H9 (cell line): ENCODE measurements around the gene BBOX1. TPM values are rescaled to one million over a fixed set of nuclear protein-coding genes. Genes with fewer than 3 reads are reported as not detected.

Source experiments
- DNase-seq: peaks from one replicate; pipeline ENCODE4 v3.0.0-alpha.2; 2017
- H2AFZ ChIP-seq: one replicate; pipeline ENCODE4 v1.6.1; 2013; ENCODE audit warnings: mild to moderate bottlenecking, low read length, control low read depth, moderate library complexity
- H2AK5ac ChIP-seq: 2 replicates; pipeline ENCODE4 v1.6.1; 2013; ENCODE audit warnings: low read length, control low read depth, mixed read lengths; ENCODE audit not compliant: insufficient read length
- H2BK120ac ChIP-seq: one replicate; pipeline ENCODE4 v1.6.1; 2013; ENCODE audit warnings: low read depth, mild to moderate bottlenecking, low read length, control low read depth, inconsistent platforms; ENCODE audit not compliant: poor library complexity, severe bottlenecking
- H2BK12ac ChIP-seq: 2 replicates; pipeline ENCODE4 v1.6.1; 2013; ENCODE audit warnings: low read length, control low read depth, mixed read lengths, low read depth; ENCODE audit not compliant: insufficient read length
- H2BK15ac ChIP-seq: 2 replicates; pipeline ENCODE4 v1.6.1; 2013; ENCODE audit warnings: low read depth, low read length, control low read depth
- H2BK20ac ChIP-seq: one replicate; pipeline ENCODE4 v1.6.1; 2013; ENCODE audit warnings: low read depth, mild to moderate bottlenecking, low read length, control low read depth, inconsistent platforms; ENCODE audit not compliant: poor library complexity, severe bottlenecking
- H2BK5ac ChIP-seq: 2 replicates; pipeline ENCODE4 v1.6.1; 2013; ENCODE audit warnings: low read length, control low read depth, mixed read lengths; ENCODE audit not compliant: insufficient read length
- H3K14ac ChIP-seq: 2 replicates; pipeline ENCODE4 v1.6.1; 2013; ENCODE audit warnings: low read length, control low read depth; ENCODE audit not compliant: insufficient read depth
- H3K18ac ChIP-seq: 2 replicates; pipeline ENCODE4 v1.6.1; 2013; ENCODE audit warnings: low read depth, mild to moderate bottlenecking, mixed read lengths, low read length, control low read depth; ENCODE audit not compliant: insufficient read length
- H3K23ac ChIP-seq: 2 replicates; pipeline ENCODE4 v1.6.1; 2013; ENCODE audit warnings: low read length, control low read depth, mixed read lengths, low read depth; ENCODE audit not compliant: insufficient read length
- H3K23me2 ChIP-seq: 2 replicates; pipeline ENCODE4 v1.6.1; 2013; ENCODE audit warnings: low read depth, mild to moderate bottlenecking, mixed read lengths, low read length, control low read depth; ENCODE audit not compliant: insufficient read length, poor library complexity, severe bottlenecking
- H3K27ac ChIP-seq: 2 replicates; pipeline ENCODE4 v1.5.1; 2013; ENCODE audit warnings: low read length, control low read depth, mixed read lengths, low read depth; ENCODE audit not compliant: insufficient read length
- H3K27me3 ChIP-seq: 2 replicates; pipeline ENCODE4 v1.6.1; 2013; ENCODE audit warnings: low read length, control low read depth, inconsistent platforms; ENCODE audit not compliant: insufficient read depth
- H3K4ac ChIP-seq: 2 replicates; pipeline ENCODE4 v1.6.1; 2013; ENCODE audit warnings: low read depth, mild to moderate bottlenecking, control low read depth, inconsistent platforms, low read length, moderate library complexity
- H3K4me1 ChIP-seq: 2 replicates; pipeline ENCODE4 v1.6.1; 2013; ENCODE audit warnings: low read length, control low read depth, inconsistent platforms; ENCODE audit not compliant: insufficient read depth
- H3K4me2 ChIP-seq: 2 replicates; pipeline ENCODE4 v1.6.1; 2013; ENCODE audit warnings: low read length, control low read depth, mixed read lengths; ENCODE audit not compliant: insufficient read length, insufficient read depth
- H3K56ac ChIP-seq: 2 replicates; pipeline ENCODE4 v1.6.1; 2013; ENCODE audit warnings: low read depth, mild to moderate bottlenecking, mixed read lengths, low read length, control low read depth; ENCODE audit not compliant: insufficient read length
- H3K79me1 ChIP-seq: 2 replicates; pipeline ENCODE4 v1.6.1; 2013; ENCODE audit warnings: low read depth, mild to moderate bottlenecking, moderate library complexity, low read length, control low read depth, inconsistent platforms; ENCODE audit not compliant: insufficient read depth, poor library complexity, severe bottlenecking
- H3K79me2 ChIP-seq: 2 replicates; pipeline ENCODE4 v1.6.1; 2013; ENCODE audit warnings: low read length, control low read depth, inconsistent platforms; ENCODE audit not compliant: insufficient read depth
- H3K9ac ChIP-seq: 2 replicates; pipeline ENCODE4 v1.6.1; 2013; ENCODE audit warnings: low read length, control low read depth, mixed read lengths; ENCODE audit not compliant: insufficient read length; ENCODE audit errors: extremely low read depth
- H3K9me3 ChIP-seq: one replicate; pipeline ENCODE4 v1.6.1; 2013; ENCODE audit warnings: low read depth, low read length, inconsistent platforms; ENCODE audit not compliant: control insufficient read depth
- H3T11ph ChIP-seq: one replicate; pipeline ENCODE4 v1.6.1; 2013; ENCODE audit warnings: mild to moderate bottlenecking, low read length, control low read depth, inconsistent platforms
- H4K20me1 ChIP-seq: one replicate; pipeline ENCODE4 v1.6.1; 2013; ENCODE audit not compliant: control insufficient read depth, insufficient read length, insufficient read depth
- H4K5ac ChIP-seq: 2 replicates; pipeline ENCODE4 v1.6.1; 2013; ENCODE audit warnings: low read depth, mild to moderate bottlenecking, mixed read lengths, low read length, control low read depth; ENCODE audit not compliant: insufficient read length
- H4K8ac ChIP-seq: replicated peaks from 2 replicates; pipeline ENCODE4 v1.6.1; 2013; ENCODE audit warnings: low read length, control low read depth, mixed read lengths, low read depth; ENCODE audit not compliant: insufficient read length
- H4K91ac ChIP-seq: 2 replicates; pipeline ENCODE4 v1.6.1; 2013; ENCODE audit warnings: low read depth, mild to moderate bottlenecking, moderate library complexity, mixed read lengths, low read length, control low read depth; ENCODE audit not compliant: insufficient read length
- H3K27ac Mint-ChIP-seq, 3 experiments: 2 replicates in 2 of 3; 3 replicates in 1 of 3; pipeline ENCODE4 v1.8.0; 2020 to 2021; ENCODE audit warnings: mixed read lengths in 3 of 3, mild to moderate bottlenecking in 1 of 3, moderate library complexity in 1 of 3
- H3K27me3 Mint-ChIP-seq: 2 replicates; pipeline ENCODE4 v1.8.0; 2021; ENCODE audit warnings: low read depth, mild to moderate bottlenecking, moderate library complexity, mixed read lengths
- H3K36me3 Mint-ChIP-seq, 3 experiments: 2 replicates in 2 of 3; 3 replicates in 1 of 3; pipeline ENCODE4 v1.8.0; 2020 to 2021; ENCODE audit warnings: low read depth in 3 of 3, mixed read lengths in 3 of 3; ENCODE audit not compliant: insufficient read depth in 1 of 3
- H3K4me1 Mint-ChIP-seq, 2 experiments: 2 replicates each; pipeline ENCODE4 v1.8.0; 2020; ENCODE audit warnings: mixed read lengths in 2 of 2
- H3K4me3 Mint-ChIP-seq, 2 experiments: 2 replicates in 1 of 2; 3 replicates in 1 of 2; pipeline ENCODE4 v1.8.0; 2020 to 2021; ENCODE audit warnings: mild to moderate bottlenecking in 2 of 2, mixed read lengths in 2 of 2, moderate library complexity in 1 of 2
- H3K9me3 Mint-ChIP-seq, 2 experiments: 2 replicates in 1 of 2; 3 replicates in 1 of 2; pipeline ENCODE4 v1.8.0; 2020; ENCODE audit warnings: mild to moderate bottlenecking in 2 of 2, mixed read lengths in 2 of 2, moderate library complexity in 1 of 2
- CTCF ChIP-seq: fragments of 200-600 bp; sonication (generic); conservative IDR thresholded peaks from 3 replicates; pipeline ENCODE4 v1.8.0; 2021; ENCODE audit warnings: antibody characterized with exemption, mild to moderate bottlenecking
- WGBS: extraction: QIAGEN DNeasy Blood & Tissue Kit; methylation state at CpG from one replicate; pipeline ENCODE4 v1.1.7; 2013; ENCODE audit warnings: missing lambda C conversion rate, low lambda C conversion rate, mixed read lengths; ENCODE audit not compliant: insufficient read length; ENCODE audit errors: extremely low coverage; 5-methylcytosine and 5-hydroxymethylcytosine counted together
- total RNA-seq: library from RNA; stranded (reverse); gene quantifications from 2 replicates; pipeline ENCODE4 v1.2.1, GENCODE V29; 2021

Gene BBOX1
- total RNA-seq, 1 experiment from 2014 or later, result not detected

GRCh38 chr11:27120211-27120610, 79.6 kb downstream of the BBOX1 start:
- Histone ChIP-seq H3K18ac (no peak overlapping the region), H3K14ac (no peak overlapping the region), H3T11ph (no peak overlapping the region), H3K4me2 (no peak overlapping the region), H3K27me3 (no peaks in the 10 kb centered on the region), H4K20me1 (no peaks in the 10 kb centered on the region), H3K23ac (no peak overlapping the region), H2BK12ac (no peak overlapping the region), H2AFZ (no peak overlapping the region), H3K56ac (no peak overlapping the region), H2BK5ac (no peak overlapping the region), H2AK5ac (no peak overlapping the region), H3K4ac (no peak overlapping the region), H2BK20ac (no peak overlapping the region), H3K9ac (no peak overlapping the region), H3K4me1 (peaks cover 4% of the 10 kb centered on the region; the same call in 1 of the 2 replicates), H3K23me2 (no peaks in the 10 kb centered on the region), H3K79me2 (no peaks in the 10 kb centered on the region), H2BK15ac (no peak overlapping the region), H3K79me1 (no peaks in the 10 kb centered on the region), H4K8ac (no peak overlapping the region), H2BK120ac (no peak overlapping the region), H3K27ac (no peak overlapping the region), H3K9me3 (no peaks in the 10 kb centered on the region), H4K5ac (no peak overlapping the region), H4K91ac (no peak overlapping the region)
- Mint-ChIP-seq H3K9me3 (no peaks in the 10 kb centered on the region), H3K36me3 (no peaks in the 10 kb centered on the region), H3K4me3 (no peak overlapping the region), H3K27me3 (no peaks in the 10 kb centered on the region), H3K4me1 (peaks cover 14 to 15% of the 10 kb centered on the region in 2 experiments), H3K27ac (peak overlapping the region in 1 of 3 experiments; percentile 80; a peak in 1 of 7 replicates)
- no CpG with 5 or more reads among the region's 1 CpG for WGBS
- no peak for DNase-seq
- no peak for TF ChIP-seq CTCF
